Measurements from ENCODE around the gene RPN1.
"Not testable (repeated sequence)": the region's sequence is repeated elsewhere in the genome, so short reads cannot be mapped to it uniquely, and the experiment has no call there.

RPN1 gene

GRCh38 chr3:128674161-128674784, 23.7 kb upstream of the RPN1 start:
- in situ Hi-C loops (cut with HindIII; ENCODE audit: low pct_unique_long_range_greater_than_20kb, low sequenced_read_pairs): no loop called here
- DNase-seq (ENCODE audit: low read depth in 1 of 2, low spot score in 1 of 2): no peak
- no peak for TF ChIP-seq JUND (IDR thresholded peaks at IDR 0.05; ENCODE audit: low read depth)

DNA sequence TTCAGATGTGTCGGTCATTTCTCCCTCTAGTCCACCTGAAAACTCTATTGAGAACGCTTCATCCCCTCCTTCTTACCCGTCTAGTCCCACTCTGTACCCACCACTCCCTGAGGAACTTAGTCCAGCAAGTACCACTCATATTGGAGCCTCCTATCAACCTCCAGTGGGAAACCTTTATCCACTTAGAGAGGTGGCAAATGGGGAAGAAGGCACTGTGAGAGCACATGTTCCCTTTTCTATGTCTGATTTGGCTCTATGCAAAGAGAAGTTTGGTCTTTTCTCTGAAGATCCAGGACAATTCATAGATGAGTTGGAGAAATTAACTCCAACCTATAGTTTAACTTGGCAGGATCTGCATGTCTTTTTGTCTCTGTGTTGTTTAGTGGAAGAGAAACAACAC, 17.0 kb upstream of the RPN1 start:
- TF ChIP-seq JUND (IDR thresholded peaks at IDR 0.05; ENCODE audit: low read depth): no peak
- DNase-seq (ENCODE audit: low read depth in 1 of 2, low spot score in 1 of 2): no peak
- in situ Hi-C loops (cut with HindIII; ENCODE audit: low pct_unique_long_range_greater_than_20kb, low sequenced_read_pairs): no loop called here

GRCh38 chr3:128665362-128666021, 14.9 kb upstream of the RPN1 start:
- in situ Hi-C loops (cut with HindIII; ENCODE audit: low pct_unique_long_range_greater_than_20kb, low sequenced_read_pairs): no loop called here
- no peak for DNase-seq (ENCODE audit: low read depth in 1 of 2, low spot score in 1 of 2)
- TF ChIP-seq JUND (IDR thresholded peaks at IDR 0.05; ENCODE audit: low read depth): no peak

DNA sequence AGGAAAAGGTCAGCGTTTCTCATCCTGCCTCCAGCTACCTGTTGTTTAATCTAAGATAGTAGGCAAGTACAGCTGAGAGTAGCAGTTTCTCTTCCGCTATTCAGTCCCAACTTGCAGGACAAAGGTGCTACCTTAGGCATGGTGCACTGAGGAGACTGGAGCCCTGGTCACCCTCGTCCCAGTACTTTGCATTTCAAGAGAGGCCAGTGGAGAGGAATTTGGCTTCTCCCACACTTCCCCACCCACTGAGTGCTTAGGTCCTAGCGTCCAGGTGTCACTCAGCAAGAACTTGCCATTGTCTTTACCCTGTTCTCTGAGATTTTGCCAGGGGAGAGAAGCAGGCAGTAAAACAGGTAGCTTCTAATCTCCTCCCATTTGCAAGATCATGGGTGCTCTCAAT, 12.5 kb upstream of the RPN1 start:
- DNase-seq (ENCODE audit: low read depth in 1 of 2, low spot score in 1 of 2): no peak
- in situ Hi-C loops (cut with HindIII; ENCODE audit: low pct_unique_long_range_greater_than_20kb, low sequenced_read_pairs): no loop called here
- TF ChIP-seq JUND (IDR thresholded peaks at IDR 0.05; ENCODE audit: low read depth): no peak

- in situ Hi-C loops (cut with HindIII; ENCODE audit: low pct_unique_long_range_greater_than_20kb, low sequenced_read_pairs): no loop called here
- no peak for TF ChIP-seq JUND (IDR thresholded peaks at IDR 0.05; ENCODE audit: low read depth)
- DNase-seq (ENCODE audit: low read depth in 1 of 2, low spot score in 1 of 2): no peak
Observed at GRCh38 chr3:128655531-128655930, 4.9 kb upstream of the RPN1 start.

- DNase-seq (ENCODE audit: low read depth in 1 of 2, low spot score in 1 of 2); in situ Hi-C loops (cut with HindIII; ENCODE audit: low pct_unique_long_range_greater_than_20kb, low sequenced_read_pairs): not testable (repeated sequence)
Observed at GRCh38 chr3:128653993-128654805, 3.6 kb upstream of the RPN1 start.

GRCh38 chr3:128653383-128653992, 2.9 kb upstream of the RPN1 start:
- DNase-seq (ENCODE audit: low read depth in 1 of 2, low spot score in 1 of 2); in situ Hi-C loops (cut with HindIII; ENCODE audit: low pct_unique_long_range_greater_than_20kb, low sequenced_read_pairs): not testable (repeated sequence)

DNA sequence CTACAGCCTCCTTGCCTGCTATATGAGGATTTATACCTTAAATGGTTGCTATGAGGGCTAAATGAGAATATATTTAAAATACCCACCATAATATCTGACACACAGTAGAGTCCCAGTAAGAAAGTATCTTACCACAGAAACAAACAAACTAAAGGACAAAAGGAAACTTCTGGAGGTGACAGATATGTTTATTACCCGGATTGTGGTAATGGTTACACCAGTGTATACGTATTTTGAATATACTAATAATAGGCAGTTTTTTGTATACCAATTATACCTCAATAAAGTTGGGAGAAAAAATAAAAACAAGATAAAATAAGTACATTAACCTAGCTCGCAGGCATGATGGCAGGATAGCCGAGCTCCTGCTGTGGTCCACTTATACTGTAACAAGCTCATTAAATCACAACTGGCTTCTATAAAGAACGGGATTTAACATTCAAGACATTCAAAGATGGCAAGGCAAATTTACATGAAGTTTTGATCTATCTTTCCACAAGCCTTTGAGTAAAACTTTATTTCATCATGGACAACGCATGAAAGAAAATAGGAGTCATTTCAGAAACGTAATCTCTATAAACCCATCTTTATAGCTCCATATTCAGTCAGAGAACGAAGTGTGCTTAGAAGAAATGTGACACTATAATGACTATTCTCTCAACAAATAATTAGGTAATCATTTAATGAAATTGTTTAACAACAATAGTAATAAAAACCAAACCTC, 1.5 kb downstream of the RPN1 start:
- in situ Hi-C loops (cut with HindIII; ENCODE audit: low pct_unique_long_range_greater_than_20kb, low sequenced_read_pairs): no loop called here
- TF ChIP-seq JUND (IDR thresholded peaks at IDR 0.05; ENCODE audit: low read depth): no peak
- DNase-seq (ENCODE audit: low read depth in 1 of 2, low spot score in 1 of 2): no peak

DNA sequence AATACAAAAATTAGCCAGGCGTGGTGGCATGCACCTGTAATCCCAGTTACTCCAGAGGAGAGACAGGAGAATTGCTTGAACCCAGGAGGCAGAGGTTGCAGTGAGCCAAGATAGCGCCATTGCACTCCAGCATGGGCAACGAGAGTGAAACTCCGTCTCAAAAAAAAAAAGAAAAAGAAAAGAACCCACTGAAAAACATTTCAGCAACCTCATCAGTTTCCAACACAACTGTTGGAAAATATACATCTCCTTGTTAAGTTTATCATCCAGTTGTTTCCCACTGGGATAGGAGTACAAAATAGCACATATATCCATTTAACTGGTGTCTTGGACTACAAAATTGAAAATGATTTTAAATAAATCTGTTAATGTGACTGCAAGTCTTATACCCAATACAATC, 2.2 kb downstream of the RPN1 start:
- no peak for TF ChIP-seq JUND (IDR thresholded peaks at IDR 0.05; ENCODE audit: low read depth)
- in situ Hi-C loops (cut with HindIII; ENCODE audit: low pct_unique_long_range_greater_than_20kb, low sequenced_read_pairs): no loop called here
- DNase-seq (ENCODE audit: low read depth in 1 of 2, low spot score in 1 of 2): no peak

DNA sequence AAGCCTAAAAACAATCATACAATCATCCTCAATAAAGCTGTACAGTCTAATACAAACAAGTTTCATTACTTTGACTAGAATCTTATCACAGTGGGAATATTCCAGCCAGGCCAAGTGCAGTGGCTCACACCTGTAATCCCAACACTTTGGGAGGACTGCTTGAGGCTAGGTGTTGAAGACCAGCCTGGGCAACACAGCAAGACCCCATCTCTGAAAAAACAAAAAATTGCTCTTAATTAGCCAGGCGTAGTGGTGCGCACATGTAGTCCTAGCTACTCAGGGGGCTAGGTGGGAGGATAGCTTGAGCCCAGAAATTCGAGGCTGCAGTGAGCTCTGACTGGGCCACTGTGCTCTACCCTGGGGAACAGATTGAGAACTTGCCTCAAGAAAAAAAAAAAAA, 3.3 kb downstream of the RPN1 start:
- in situ Hi-C loops (cut with HindIII; ENCODE audit: low pct_unique_long_range_greater_than_20kb, low sequenced_read_pairs): no loop called here
- TF ChIP-seq JUND (IDR thresholded peaks at IDR 0.05; ENCODE audit: low read depth): no peak
- DNase-seq (ENCODE audit: low read depth in 1 of 2, low spot score in 1 of 2): no peak

- DNase-seq (ENCODE audit: low read depth in 1 of 2, low spot score in 1 of 2): no peak
- no peak for TF ChIP-seq JUND (IDR thresholded peaks at IDR 0.05; ENCODE audit: low read depth)
- in situ Hi-C loops (cut with HindIII; ENCODE audit: low pct_unique_long_range_greater_than_20kb, low sequenced_read_pairs): no loop called here
Observed at GRCh38 chr3:128634075-128634611, 16.5 kb downstream of the RPN1 start.

GRCh38 chr3:128632301-128632700, 18.3 kb downstream of the RPN1 start:
- in situ Hi-C loops (cut with HindIII; ENCODE audit: low pct_unique_long_range_greater_than_20kb, low sequenced_read_pairs): no loop called here
- no peak for DNase-seq (ENCODE audit: low read depth in 1 of 2, low spot score in 1 of 2)
- no peak for TF ChIP-seq JUND (IDR thresholded peaks at IDR 0.05; ENCODE audit: low read depth)

Measured in T47D (cell line).